OCI-LY3 (cell line): ENCODE results near the gene PTPRN2.

Experiments
- EZH2phosphoT487 ChIP-seq: fragments of 200-600 bp; shearing (Covaris generic); IDR thresholded peaks from 2 replicates; pipeline ENCODE4 v1.6.1; 2018; ENCODE audit warnings: antibody characterized with exemption, mixed run types, low read depth
- TF ChIP-seq, protein P1 (sequence below): fragments of 200-600, 300-600 bp; sonication (generic); IDR thresholded peaks from 2 replicates; pipeline ENCODE4 v1.5.1; 2014; ENCODE audit warnings: antibody characterized with exemption, low read length, low read depth

GRCh38 chr7:157925383-157925875 is 662.2 kb downstream of the PTPRN2 start:
- TF ChIP-seq, protein P1, sequence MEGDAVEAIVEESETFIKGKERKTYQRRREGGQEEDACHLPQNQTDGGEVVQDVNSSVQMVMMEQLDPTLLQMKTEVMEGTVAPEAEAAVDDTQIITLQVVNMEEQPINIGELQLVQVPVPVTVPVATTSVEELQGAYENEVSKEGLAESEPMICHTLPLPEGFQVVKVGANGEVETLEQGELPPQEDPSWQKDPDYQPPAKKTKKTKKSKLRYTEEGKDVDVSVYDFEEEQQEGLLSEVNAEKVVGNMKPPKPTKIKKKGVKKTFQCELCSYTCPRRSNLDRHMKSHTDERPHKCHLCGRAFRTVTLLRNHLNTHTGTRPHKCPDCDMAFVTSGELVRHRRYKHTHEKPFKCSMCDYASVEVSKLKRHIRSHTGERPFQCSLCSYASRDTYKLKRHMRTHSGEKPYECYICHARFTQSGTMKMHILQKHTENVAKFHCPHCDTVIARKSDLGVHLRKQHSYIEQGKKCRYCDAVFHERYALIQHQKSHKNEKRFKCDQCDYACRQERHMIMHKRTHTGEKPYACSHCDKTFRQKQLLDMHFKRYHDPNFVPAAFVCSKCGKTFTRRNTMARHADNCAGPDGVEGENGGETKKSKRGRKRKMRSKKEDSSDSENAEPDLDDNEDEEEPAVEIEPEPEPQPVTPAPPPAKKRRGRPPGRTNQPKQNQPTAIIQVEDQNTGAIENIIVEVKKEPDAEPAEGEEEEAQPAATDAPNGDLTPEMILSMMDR, result no peak
- no peak for TF ChIP-seq EZH2phosphoT487
